ENCODE results near the gene KRTAP5-7. TPM values are rescaled to one million over a fixed set of nuclear protein-coding genes. Genes with fewer than 3 reads are reported as not detected.

KRTAP5-7 gene
- total and polyA plus RNA-seq, 2 of the 8 experiments (the other 6 are each of a cell fraction or from before 2014, with no cell fraction given): not detected

GRCh38 chr11:71538666-71538990, 11.6 kb downstream of the KRTAP5-7 start:
- Histone ChIP-seq H4K20me1 (replicated peaks in 1 of 2; ENCODE audit: control insufficient read depth in 1 of 2, insufficient read depth in 2 of 2, low read length in 2 of 2) (no peaks in the 10 kb centered on the region), H3K4me3 (ENCODE audit: extremely low read depth in 1 of 4, insufficient read depth in 2 of 4, low read depth in 3 of 4, low read length in 4 of 4) (no peak overlapping the region), H2BK12ac (ENCODE audit: low read depth, low read length) (no peak overlapping the region), H3K9me3 (ENCODE audit: insufficient read depth in 2 of 2, low read depth in 1 of 2, low read length in 1 of 2) (no peaks in the 10 kb centered on the region; a peak in 1 of 4 replicates), H2BK5ac (ENCODE audit: low read depth, low read length) (no peak overlapping the region), H3K4ac (replicated peaks; ENCODE audit: insufficient read length, low read depth, low read length) (no peak overlapping the region), H3K27ac (ENCODE audit: low read depth, low read length) (no peak overlapping the region), H3K23ac (ENCODE audit: insufficient read length) (no peak overlapping the region), H3K4me2 (ENCODE audit: insufficient read depth in 1 of 2, low read depth in 2 of 2, low read length in 2 of 2) (no peak overlapping the region), H3K36me3 (ENCODE audit: control insufficient read depth in 2 of 4, insufficient read depth in 4 of 4, low read length in 3 of 4) (no peaks in the 10 kb centered on the region), H2AK5ac (ENCODE audit: low read depth, low read length) (no peak overlapping the region), H3K27me3 (replicated peaks in 1 of 4; ENCODE audit: control insufficient read depth in 3 of 4, extremely low read depth in 1 of 4, insufficient read depth in 3 of 4, low read length in 3 of 4) (no peaks in the 10 kb centered on the region), H2BK15ac (ENCODE audit: low read length) (no peak overlapping the region), H3K18ac (ENCODE audit: extremely low read depth, low read length) (no peak overlapping the region), H4K91ac (replicated peaks; ENCODE audit: insufficient read length, low read length) (no peak overlapping the region), H2AFZ (ENCODE audit: low read length) (no peak overlapping the region), H3K23me2 (ENCODE audit: low read depth, low read length) (no peaks in the 10 kb centered on the region), H3K79me2 (ENCODE audit: control insufficient read depth in 1 of 2, insufficient read depth in 2 of 2, low read length in 2 of 2) (no peaks in the 10 kb centered on the region), H3K79me1 (ENCODE audit: low read depth, low read length) (no peaks in the 10 kb centered on the region), H3K56ac (replicated peaks; ENCODE audit: insufficient read length, low read depth, low read length) (no peak overlapping the region), H2BK120ac (replicated peaks; ENCODE audit: low read depth, low read length) (no peak overlapping the region), H3K14ac (ENCODE audit: insufficient read length) (no peak overlapping the region), H4K8ac (ENCODE audit: extremely low read depth, insufficient read depth, low read length) (no peak overlapping the region), H2BK20ac (ENCODE audit: low read length) (no peak overlapping the region), H3K9ac (replicated peaks in 1 of 4; ENCODE audit: extremely low read depth in 1 of 4, low read depth in 3 of 4, low read length in 3 of 4) (no peak overlapping the region), H4K5ac (ENCODE audit: insufficient read length, low read depth, low read length) (no peak overlapping the region), H3K4me1 (replicated peaks in 1 of 4; ENCODE audit: control insufficient read depth in 3 of 4, insufficient read depth in 4 of 4, low read length in 3 of 4) (no peaks in the 10 kb centered on the region; a peak in 1 of 7 replicates)
- ChIA-PET POLR2A (ENCODE audit: partially characterized antibody) (interaction anchor here (0.6 kb wide), 1 partner anchor 1769 kb away, joined by 3 read pairs; no protein-coding TSS in a partner anchor), CTCF (ENCODE audit: partially characterized antibody) (interaction anchor here (1.2 to 1.6 kb wide), 2 partner anchors 11 to 24 kb away, joined by 4 to 5 read pairs; no protein-coding TSS in a partner anchor)
- no peak for TF ChIP-seq CTBP2 (IDR thresholded peaks at IDR 0.05; ENCODE audit: borderline replicate concordance, insufficient read depth, insufficient read length, low read length)
- TF ChIP-seq USF2 (IDR thresholded peaks at IDR 0.05; ENCODE audit: low read length): no peak
- no peak for TF ChIP-seq MAFK (IDR thresholded peaks at IDR 0.05; ENCODE audit: low read depth, low read length)
- TF ChIP-seq PHF8 (conservative IDR thresholded peaks at IDR 0.05; ENCODE audit: low read depth, low read length): no peak
- TF ChIP-seq KDM4A (IDR thresholded peaks at IDR 0.05; ENCODE audit: low read depth, low read length, severe bottlenecking): no peak
- no peak for TF ChIP-seq SAP30 (IDR thresholded peaks at IDR 0.05; ENCODE audit: insufficient read depth, insufficient replicate concordance, low read length)
- TF ChIP-seq POU5F1 (IDR thresholded peaks at IDR 0.05; ENCODE audit: low read depth, low read length): no peak
- TF ChIP-seq SP2 (IDR thresholded peaks at IDR 0.05; ENCODE audit: low read length): no peak
- TF ChIP-seq ATF2 (IDR thresholded peaks at IDR 0.05; ENCODE audit: low read length): no peak
- no peak for TF ChIP-seq EP300 (IDR thresholded peaks at IDR 0.05; ENCODE audit: borderline replicate concordance in 1 of 2, low read depth in 2 of 2, low read length in 2 of 2)
- no peak for TF ChIP-seq POLR2AphosphoS5 (IDR thresholded peaks at IDR 0.05; ENCODE audit: low read depth, low read length)
- WGBS, 2 experiments (ENCODE audit: extremely low coverage in 1 of 2, insufficient coverage in 1 of 2, insufficient read length in 1 of 2, insufficient replicate concordance in 2 of 2, low coverage in 1 of 2, low lambda C conversion rate in 2 of 2, missing lambda C conversion rate in 1 of 2): 92% methylated on average over 4 of the region's 4 CpGs; no CpG with 5 or more reads in 1 of the 2 experiments
- FAIRE-seq (no peak), DNase-seq (ENCODE audit: low read depth in 1 of 2, low spot score in 2 of 2) (no peak)
